Suprapubic skin (tissue), 4 donors: Measurements from ENCODE around the gene NEDD9.

Source experiments
- POLR2A ChIP-seq, 2 donors: fragments of 450-650 bp; IDR thresholded peaks; one replicate each; pipeline ENCODE4 v1.6.1; 2017; ENCODE audit warnings: antibody characterized with exemption in 2 of 2, mild to moderate bottlenecking in 2 of 2, moderate library complexity in 2 of 2
- POLR2AphosphoS5 ChIP-seq, 3 donors: sonication (generic); formaldehyde crosslinking; IDR thresholded peaks; one replicate each; pipeline ENCODE4 v1.6.1; 2017; ENCODE audit warnings: antibody characterized with exemption in 3 of 3
- TF ChIP-seq, protein P1 (sequence below), 2 donors: fragments of 200-600 bp in 1 of 2; fragments of 450-650 bp in 1 of 2; sonication (generic) in 1 of 2; IDR thresholded peaks; one replicate each; pipeline ENCODE4 v1.5.1; 2016 to 2019; ENCODE audit warnings: antibody characterized with exemption in 2 of 2, mild to moderate bottlenecking in 1 of 2, moderate library complexity in 1 of 2

GRCh38 chr6:11213422-11214021 is 18.9 kb downstream of the NEDD9 start:
- no peak for TF ChIP-seq POLR2A (IDR thresholded peaks at IDR 0.05)
- TF ChIP-seq, protein P1, sequence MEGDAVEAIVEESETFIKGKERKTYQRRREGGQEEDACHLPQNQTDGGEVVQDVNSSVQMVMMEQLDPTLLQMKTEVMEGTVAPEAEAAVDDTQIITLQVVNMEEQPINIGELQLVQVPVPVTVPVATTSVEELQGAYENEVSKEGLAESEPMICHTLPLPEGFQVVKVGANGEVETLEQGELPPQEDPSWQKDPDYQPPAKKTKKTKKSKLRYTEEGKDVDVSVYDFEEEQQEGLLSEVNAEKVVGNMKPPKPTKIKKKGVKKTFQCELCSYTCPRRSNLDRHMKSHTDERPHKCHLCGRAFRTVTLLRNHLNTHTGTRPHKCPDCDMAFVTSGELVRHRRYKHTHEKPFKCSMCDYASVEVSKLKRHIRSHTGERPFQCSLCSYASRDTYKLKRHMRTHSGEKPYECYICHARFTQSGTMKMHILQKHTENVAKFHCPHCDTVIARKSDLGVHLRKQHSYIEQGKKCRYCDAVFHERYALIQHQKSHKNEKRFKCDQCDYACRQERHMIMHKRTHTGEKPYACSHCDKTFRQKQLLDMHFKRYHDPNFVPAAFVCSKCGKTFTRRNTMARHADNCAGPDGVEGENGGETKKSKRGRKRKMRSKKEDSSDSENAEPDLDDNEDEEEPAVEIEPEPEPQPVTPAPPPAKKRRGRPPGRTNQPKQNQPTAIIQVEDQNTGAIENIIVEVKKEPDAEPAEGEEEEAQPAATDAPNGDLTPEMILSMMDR (IDR thresholded peaks at IDR 0.05), result no peak
- no peak for TF ChIP-seq POLR2AphosphoS5 (IDR thresholded peaks at IDR 0.05)
